ENCODE measurements around the gene HSD17B13.

DNA sequence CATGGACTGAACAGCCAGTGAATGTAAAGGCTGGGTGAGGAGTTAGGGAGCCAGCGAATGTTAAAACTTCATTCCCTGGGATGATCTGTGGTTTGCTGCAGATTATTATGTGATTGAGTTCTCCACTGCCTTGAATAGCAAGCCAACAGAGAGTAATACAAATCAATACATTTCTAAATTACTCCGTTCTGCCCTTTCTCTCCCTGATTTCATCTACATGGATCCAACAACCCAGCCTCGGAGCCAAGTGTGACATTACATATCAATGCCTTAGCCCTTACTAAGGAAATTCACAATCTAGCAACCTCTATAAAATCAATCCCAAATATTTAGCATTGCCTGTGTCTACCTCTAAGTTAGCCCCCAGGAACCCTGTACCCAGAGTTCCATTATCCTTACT is 11.0 kb downstream of the HSD17B13 start:
- TF ChIP-seq, protein P1, sequence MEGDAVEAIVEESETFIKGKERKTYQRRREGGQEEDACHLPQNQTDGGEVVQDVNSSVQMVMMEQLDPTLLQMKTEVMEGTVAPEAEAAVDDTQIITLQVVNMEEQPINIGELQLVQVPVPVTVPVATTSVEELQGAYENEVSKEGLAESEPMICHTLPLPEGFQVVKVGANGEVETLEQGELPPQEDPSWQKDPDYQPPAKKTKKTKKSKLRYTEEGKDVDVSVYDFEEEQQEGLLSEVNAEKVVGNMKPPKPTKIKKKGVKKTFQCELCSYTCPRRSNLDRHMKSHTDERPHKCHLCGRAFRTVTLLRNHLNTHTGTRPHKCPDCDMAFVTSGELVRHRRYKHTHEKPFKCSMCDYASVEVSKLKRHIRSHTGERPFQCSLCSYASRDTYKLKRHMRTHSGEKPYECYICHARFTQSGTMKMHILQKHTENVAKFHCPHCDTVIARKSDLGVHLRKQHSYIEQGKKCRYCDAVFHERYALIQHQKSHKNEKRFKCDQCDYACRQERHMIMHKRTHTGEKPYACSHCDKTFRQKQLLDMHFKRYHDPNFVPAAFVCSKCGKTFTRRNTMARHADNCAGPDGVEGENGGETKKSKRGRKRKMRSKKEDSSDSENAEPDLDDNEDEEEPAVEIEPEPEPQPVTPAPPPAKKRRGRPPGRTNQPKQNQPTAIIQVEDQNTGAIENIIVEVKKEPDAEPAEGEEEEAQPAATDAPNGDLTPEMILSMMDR (IDR thresholded peaks at IDR 0.05): no peak
- TF ChIP-seq POLR2A (IDR thresholded peaks at IDR 0.05): no peak
